NOMO-1 (cell line): Measurements from ENCODE around the gene SUSD6.
"Not testable (repeated sequence)": the region's sequence is repeated elsewhere in the genome, so short reads cannot be mapped to it uniquely, and the experiment has no call there.

Experiments used
- DNase-seq, 2 experiments: peaks; one replicate each; lab custom pipeline; 2025; ENCODE audit not compliant: unreplicated experiment in 2 of 2; lab: John Stamatoyannopoulos, UW

Gene SUSD6

GRCh38 chr14:69711065-69711464, 99.7 kb downstream of the SUSD6 start:
- DNase-seq: no peak

GRCh38 chr14:69711477-69711876, 100.1 kb downstream of the SUSD6 start:
- DNase-seq: no peak

DNA sequence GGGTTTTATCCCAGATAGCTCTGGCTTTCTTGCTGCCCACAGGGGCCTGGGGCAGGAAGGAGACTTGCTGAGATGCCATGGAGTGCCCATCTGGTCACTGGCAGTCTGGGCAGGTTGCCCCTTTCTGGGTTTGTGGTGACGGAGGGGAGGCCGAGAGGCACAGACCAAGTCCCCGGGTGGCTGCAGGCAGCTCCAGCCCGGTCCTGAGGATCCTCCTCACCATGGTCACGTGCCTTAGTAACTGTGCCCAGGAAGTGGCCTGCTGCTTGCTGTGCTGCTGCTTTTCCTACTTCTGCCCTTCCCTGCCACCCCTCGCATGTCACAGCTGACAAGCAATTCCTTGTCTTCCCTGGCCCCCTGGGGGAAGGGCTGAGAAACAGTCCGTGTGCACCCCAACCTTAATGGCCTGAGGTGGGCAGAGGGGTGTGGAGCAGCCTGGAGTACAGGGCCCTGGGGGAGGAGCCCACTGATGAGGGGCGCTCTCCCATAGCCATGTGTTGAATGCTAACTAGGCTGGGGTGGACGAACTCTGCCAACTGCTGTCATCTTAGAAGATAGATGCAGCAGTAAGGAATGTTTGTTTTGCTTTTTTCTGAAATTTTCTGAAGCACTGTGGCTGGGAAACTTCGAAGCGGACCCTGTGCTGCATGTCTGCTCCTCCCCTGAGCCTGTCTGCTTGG, 100.6 kb downstream of the SUSD6 start:
- DNase-seq: no peak

- DNase-seq: no peak
Observed at GRCh38 chr14:69712599-69713088, 101.2 kb downstream of the SUSD6 start.

- DNase-seq: no peak
Observed at GRCh38 chr14:69713209-69713781, 101.9 kb downstream of the SUSD6 start.

- no peak for DNase-seq
Observed at GRCh38 chr14:69713993-69714679, 102.7 kb downstream of the SUSD6 start.

DNA sequence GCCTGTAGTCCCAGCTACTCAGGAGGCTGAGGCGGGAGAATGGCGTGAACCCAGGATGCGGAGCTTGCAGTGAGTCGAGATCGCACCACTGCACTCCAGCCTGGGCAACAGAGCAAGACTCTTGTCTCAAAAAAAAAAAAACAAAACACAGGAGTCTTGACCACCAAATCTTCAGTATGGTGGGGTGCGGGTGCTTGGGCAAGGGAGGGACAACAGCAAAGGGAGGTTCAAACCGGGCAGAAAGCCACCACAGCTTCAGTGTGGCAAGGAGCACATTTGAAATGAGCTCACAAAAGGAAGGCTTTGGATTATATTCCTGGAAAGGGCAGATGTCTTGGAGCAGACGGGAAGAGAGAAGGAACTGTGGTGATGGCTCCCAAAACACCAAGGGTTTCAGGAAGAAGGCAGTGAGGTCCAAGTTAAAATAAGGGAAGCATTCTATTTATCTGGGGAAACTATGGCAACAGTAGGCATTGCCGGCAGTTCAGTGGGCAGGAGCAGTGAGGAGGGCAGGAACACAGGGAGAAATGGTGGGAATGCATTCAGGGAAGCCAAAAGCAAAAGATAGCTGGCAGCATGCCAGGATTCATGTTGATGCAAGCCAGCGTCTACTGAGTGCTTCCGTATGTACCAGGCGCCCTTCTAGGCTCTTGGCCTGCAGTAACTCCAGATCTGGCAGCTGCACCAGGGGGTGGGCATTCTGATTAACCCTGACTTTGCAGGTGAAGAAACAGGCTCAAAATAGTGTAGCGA, 104.5 kb downstream of the SUSD6 start:
- no peak for DNase-seq

- DNase-seq: no peak
Observed at GRCh38 chr14:69716478-69717187, 105.2 kb downstream of the SUSD6 start.

DNA sequence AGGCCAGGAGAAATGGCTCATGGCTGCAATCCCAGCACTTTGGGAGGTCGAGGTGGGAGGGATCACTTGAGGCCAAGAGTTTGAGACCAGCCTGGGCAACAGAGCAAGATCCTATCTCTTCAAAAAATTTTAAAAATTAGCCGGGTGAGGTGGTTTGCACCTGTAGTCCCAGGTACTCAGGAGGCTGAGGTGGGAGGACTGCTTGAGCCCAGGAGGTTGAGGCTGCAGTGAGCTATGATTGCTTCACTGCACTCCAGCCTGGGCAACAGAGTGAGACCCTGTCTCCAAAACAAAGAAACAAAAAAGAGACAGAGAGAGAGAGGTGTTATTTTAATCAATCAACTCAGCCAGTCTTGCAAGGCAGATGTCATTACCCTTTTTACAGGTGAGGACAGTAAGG, 107.2 kb downstream of the SUSD6 start:
- not testable (repeated sequence) for DNase-seq

DNA sequence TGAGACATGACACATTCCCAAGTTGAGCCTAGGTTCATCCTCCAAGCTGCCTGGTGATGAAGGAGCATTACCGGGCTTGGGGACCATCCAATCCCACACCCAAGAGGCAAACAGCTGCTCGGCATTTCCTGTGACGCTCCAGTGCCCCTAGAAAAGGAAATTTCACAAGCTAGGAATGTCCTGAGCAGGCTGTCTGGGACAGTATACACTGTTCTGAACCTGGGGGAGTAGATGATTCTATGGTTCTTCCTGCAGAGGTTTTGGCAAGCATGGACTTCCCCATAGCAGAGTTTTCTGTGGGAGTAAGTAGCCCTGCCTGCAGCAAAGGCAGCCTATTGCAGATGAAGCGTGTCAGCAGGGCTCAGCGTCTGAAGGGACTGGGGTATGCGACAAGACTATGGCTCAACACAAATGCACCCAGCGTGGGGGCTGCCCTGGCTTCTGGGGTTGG, 108.1 kb downstream of the SUSD6 start:
- no peak for DNase-seq

DNA sequence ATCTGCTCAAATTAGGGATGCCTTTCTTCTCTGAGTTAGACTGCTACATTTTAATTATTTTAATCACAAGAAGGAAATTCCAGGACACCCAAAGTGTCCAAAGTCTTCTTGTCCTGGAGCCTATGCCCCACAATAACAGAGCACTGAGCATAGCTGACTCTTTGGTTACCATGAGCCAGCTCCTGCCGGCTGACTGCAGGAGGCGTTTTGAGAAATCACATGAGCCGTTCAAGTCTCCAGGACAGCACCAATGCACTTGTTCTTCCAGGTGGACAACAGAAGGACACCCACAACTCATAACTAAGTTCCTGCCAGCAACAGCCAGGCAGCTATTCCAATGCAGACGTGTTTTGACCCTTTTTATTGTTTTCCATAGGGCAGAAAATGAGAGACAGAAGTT, 109.5 kb downstream of the SUSD6 start:
- DNase-seq: no peak

- DNase-seq: peak; percentile 59 to 63
Observed at GRCh38 chr14:69726761-69727511, 115.5 kb downstream of the SUSD6 start.

DNA sequence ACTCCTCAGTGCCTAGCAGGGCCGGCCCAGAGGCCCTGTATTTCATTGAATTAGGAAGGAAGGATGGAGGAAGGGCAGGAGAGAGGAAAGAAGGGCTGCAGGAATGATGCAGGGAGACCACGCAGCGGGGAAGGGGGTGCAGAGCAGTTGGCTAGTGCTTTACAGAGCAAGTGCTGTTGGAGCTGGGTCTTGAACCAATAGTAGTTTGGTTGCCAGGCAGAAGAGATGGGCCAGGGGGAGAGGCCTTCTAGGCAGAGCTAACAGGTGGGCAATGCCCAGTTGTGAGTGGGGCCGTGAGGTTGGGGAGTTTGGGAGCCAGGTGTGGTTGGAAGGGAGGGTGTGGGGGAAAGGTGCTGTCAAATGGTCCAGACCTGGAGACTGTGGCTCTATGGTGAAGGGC, 116.5 kb downstream of the SUSD6 start:
- no peak for DNase-seq

DNA sequence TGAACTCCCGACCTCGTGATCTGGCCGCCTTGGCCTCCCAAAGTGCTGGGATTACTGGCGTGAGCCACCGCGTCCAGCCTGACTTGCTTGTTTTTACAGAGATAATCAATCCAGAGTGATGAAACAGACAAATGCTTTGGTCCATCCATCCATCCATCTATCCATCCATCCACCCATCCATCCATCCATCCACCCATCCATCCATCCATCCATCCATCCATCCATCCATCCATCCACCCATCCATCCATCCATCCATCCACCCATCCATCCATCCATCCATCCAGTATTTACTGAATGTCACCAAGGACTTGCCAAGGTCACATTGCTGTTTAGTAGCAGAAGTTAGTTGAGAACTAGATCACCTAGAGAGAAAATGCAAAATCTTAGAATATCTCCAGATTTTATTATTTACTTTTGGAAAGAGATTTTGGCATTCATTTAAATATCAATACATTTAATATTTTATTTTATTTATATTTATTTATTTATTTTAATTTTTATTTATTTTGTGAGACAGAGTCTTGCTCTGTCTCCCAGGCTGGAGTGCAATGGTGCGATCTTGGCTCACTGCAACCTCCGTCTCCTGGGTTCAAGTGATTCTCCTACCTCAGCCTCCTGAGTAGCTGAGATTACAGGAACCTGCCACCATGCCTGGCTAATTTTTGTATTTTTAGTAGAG, 120.7 kb downstream of the SUSD6 start:
- not testable (repeated sequence) for DNase-seq

DNA sequence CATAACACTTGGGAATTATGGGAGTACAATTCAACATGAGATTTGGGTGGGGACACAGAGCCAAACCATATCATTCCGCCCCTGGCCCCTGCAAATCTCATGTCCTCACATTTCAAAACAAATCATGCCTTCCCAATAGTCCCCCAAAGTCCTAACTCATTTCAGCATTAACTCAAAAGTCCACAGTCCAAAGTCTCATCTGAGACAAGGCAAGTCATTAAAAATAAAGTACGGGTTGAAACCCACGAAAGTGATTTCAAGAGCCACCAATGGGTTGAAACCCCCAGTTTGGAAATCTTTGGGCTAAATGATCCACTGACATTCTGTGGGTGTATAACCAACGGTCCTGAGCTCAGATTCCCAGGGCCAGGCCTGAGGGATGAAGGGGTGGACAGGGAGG, 125.0 kb downstream of the SUSD6 start:
- DNase-seq: not testable (repeated sequence)

GRCh38 chr14:69741055-69741454, 129.7 kb downstream of the SUSD6 start:
- no peak for DNase-seq

- DNase-seq: no peak
Observed at GRCh38 chr14:69749956-69750355, 138.6 kb downstream of the SUSD6 start.

GRCh38 chr14:69750495-69750894, 139.1 kb downstream of the SUSD6 start:
- DNase-seq: no peak

- DNase-seq: no peak
Observed at GRCh38 chr14:69752773-69753172, 141.4 kb downstream of the SUSD6 start.
